ENCODE data around the gene MYO7B. TPM values are rescaled to one million over a fixed set of nuclear protein-coding genes. Genes with fewer than 3 reads are reported as not detected.

The MYO7B gene
- total RNA-seq, 2 experiments from 2014 or later, result 3.3 TPM; not detected in 1

- intact Hi-C loops (cut with micrococcal nuclease; ENCODE audit: unreplicated experiment), result no loop called here
- no peaks in the 10 kb centered on the region for H4K20me1 ChIP-seq (ENCODE audit: insufficient read depth, low read length)
- H3K9me2 ChIP-seq (ENCODE audit: insufficient read depth, low read length), result no peaks in the 10 kb centered on the region
- H3K9me3 ChIP-seq (ENCODE audit: low read length), result no peaks in the 10 kb centered on the region
- H2AFZ ChIP-seq (ENCODE audit: low read length), result no peak overlapping the region
- no peak for DNase-seq (ENCODE audit: low spot score)
- ChIA-PET POLR2A (interaction anchor here (0.6 kb wide), 1 partner anchor 106 kb away, joined by 3 read pairs; no protein-coding TSS in a partner anchor), CTCF (ENCODE audit: unreplicated experiment) (no interaction called here)
- no TSS peak for BruUV-seq (replicated peaks)
- H3K4me2 ChIP-seq (ENCODE audit: low read length), result no peak overlapping the region
- H3K36me3 ChIP-seq (ENCODE audit: insufficient read depth, low read length), result no peaks in the 10 kb centered on the region
- no peak overlapping the region for H3K4me3 ChIP-seq (ENCODE audit: low read depth, low read length, poor library complexity, severe bottlenecking)
- no peaks in the 10 kb centered on the region for H3K79me2 ChIP-seq (ENCODE audit: insufficient read depth, low read depth, low read length)
- no peak for TF ChIP-seq EZH2phosphoT487 (IDR thresholded peaks at IDR 0.05; ENCODE audit: borderline replicate concordance, low read depth, low read length)
- TF ChIP-seq CTCF (conservative IDR thresholded peaks at IDR 0.05; ENCODE audit: low read length), result no peak
- no peaks in the 10 kb centered on the region for H3K4me1 ChIP-seq (ENCODE audit: insufficient read depth, low read length, poor library complexity, severe bottlenecking)
- no peak overlapping the region for H3K27ac ChIP-seq (ENCODE audit: low read depth, low read length, poor library complexity, severe bottlenecking)
Measured at GRCh38 chr2:127604986-127605385, 69.5 kb downstream of the MYO7B start.

- Histone ChIP-seq H3K36me3 (ENCODE audit: insufficient read depth, low read length) (no peaks in the 10 kb centered on the region), H3K4me2 (ENCODE audit: low read length) (no peak overlapping the region), H2AFZ (ENCODE audit: low read length) (no peak overlapping the region), H4K20me1 (ENCODE audit: insufficient read depth, low read length) (no peaks in the 10 kb centered on the region), H3K79me2 (ENCODE audit: insufficient read depth, low read depth, low read length) (no peaks in the 10 kb centered on the region), H3K4me3 (ENCODE audit: low read depth, low read length, poor library complexity, severe bottlenecking) (no peak overlapping the region), H3K9me2 (ENCODE audit: insufficient read depth, low read length) (no peaks in the 10 kb centered on the region), H3K4me1 (ENCODE audit: insufficient read depth, low read length, poor library complexity, severe bottlenecking) (no peaks in the 10 kb centered on the region), H3K9me3 (ENCODE audit: low read length) (no peaks in the 10 kb centered on the region), H3K27ac (ENCODE audit: low read depth, low read length, poor library complexity, severe bottlenecking) (no peak overlapping the region)
- no TSS peak for BruUV-seq (replicated peaks)
- POLR2A ChIA-PET, result interaction anchor here (0.6 kb wide), 1 partner anchor 106 kb away, joined by 3 read pairs; no protein-coding TSS in a partner anchor
- TF ChIP-seq CTCF (conservative IDR thresholded peaks at IDR 0.05; ENCODE audit: low read length) (no peak), EZH2phosphoT487 (IDR thresholded peaks at IDR 0.05; ENCODE audit: borderline replicate concordance, low read depth, low read length) (no peak)
- no peak for DNase-seq (ENCODE audit: low spot score)
- intact Hi-C loops (cut with micrococcal nuclease; ENCODE audit: unreplicated experiment), result no loop called here
- CTCF ChIA-PET (ENCODE audit: unreplicated experiment), result no interaction called here
Measured at GRCh38 chr2:127605691-127606263, 70.3 kb downstream of the MYO7B start.

GRCh38 chr2:127606625-127607398, 71.3 kb downstream of the MYO7B start:
- Histone ChIP-seq H3K27ac (ENCODE audit: low read depth, low read length, poor library complexity, severe bottlenecking) (no peak overlapping the region), H3K4me1 (ENCODE audit: insufficient read depth, low read length, poor library complexity, severe bottlenecking) (no peaks in the 10 kb centered on the region), H3K9me3 (ENCODE audit: low read length) (no peaks in the 10 kb centered on the region), H3K4me2 (ENCODE audit: low read length) (no peak overlapping the region), H3K9me2 (ENCODE audit: insufficient read depth, low read length) (no peaks in the 10 kb centered on the region), H3K79me2 (ENCODE audit: insufficient read depth, low read depth, low read length) (no peaks in the 10 kb centered on the region), H3K4me3 (ENCODE audit: low read depth, low read length, poor library complexity, severe bottlenecking) (no peak overlapping the region), H2AFZ (ENCODE audit: low read length) (no peak overlapping the region), H4K20me1 (ENCODE audit: insufficient read depth, low read length) (no peaks in the 10 kb centered on the region), H3K36me3 (ENCODE audit: insufficient read depth, low read length) (no peaks in the 10 kb centered on the region)
- CTCF ChIA-PET (ENCODE audit: unreplicated experiment), result no interaction called here
- BruUV-seq (replicated peaks), result no TSS peak
- DNase-seq (ENCODE audit: low spot score), result no peak
- intact Hi-C loops (cut with micrococcal nuclease; ENCODE audit: unreplicated experiment), result no loop called here
- POLR2A ChIA-PET, result no interaction called here
- no peak for TF ChIP-seq EZH2phosphoT487 (IDR thresholded peaks at IDR 0.05; ENCODE audit: borderline replicate concordance, low read depth, low read length)
- no peak for TF ChIP-seq CTCF (conservative IDR thresholded peaks at IDR 0.05; ENCODE audit: low read length)
